GM12874 (cell line): ENCODE measurements around the gene SLFN12.

Source experiments
- TF ChIP-seq, protein P1 (sequence below): IDR thresholded peaks from 2 replicates; pipeline ENCODE4 v1.5.1; 2011; ENCODE audit warnings: low read depth, mild to moderate bottlenecking, control low read depth, low read length, moderate library complexity; ENCODE audit not compliant: insufficient read depth

The SLFN12 gene

DNA sequence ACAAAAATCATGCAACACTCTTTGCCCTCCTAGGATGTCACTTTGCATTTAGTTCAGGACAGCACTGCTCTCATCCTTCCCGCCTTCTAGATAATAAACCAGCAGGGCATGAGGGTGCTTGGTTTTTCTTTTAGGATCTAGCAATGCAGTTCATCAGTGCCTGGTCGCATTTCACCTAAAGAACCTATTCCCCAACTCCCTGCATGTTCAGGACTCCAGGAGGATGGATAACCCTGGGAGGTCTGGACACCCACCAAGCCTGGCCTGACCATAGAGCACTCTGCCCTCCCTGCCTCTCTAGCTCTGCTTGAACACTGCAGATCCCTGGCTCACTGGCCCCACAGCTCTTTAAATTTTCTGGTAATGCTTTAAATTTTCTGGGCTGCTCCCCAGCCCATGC is 2.6 kb downstream of the SLFN12 start:
- TF ChIP-seq, protein P1, sequence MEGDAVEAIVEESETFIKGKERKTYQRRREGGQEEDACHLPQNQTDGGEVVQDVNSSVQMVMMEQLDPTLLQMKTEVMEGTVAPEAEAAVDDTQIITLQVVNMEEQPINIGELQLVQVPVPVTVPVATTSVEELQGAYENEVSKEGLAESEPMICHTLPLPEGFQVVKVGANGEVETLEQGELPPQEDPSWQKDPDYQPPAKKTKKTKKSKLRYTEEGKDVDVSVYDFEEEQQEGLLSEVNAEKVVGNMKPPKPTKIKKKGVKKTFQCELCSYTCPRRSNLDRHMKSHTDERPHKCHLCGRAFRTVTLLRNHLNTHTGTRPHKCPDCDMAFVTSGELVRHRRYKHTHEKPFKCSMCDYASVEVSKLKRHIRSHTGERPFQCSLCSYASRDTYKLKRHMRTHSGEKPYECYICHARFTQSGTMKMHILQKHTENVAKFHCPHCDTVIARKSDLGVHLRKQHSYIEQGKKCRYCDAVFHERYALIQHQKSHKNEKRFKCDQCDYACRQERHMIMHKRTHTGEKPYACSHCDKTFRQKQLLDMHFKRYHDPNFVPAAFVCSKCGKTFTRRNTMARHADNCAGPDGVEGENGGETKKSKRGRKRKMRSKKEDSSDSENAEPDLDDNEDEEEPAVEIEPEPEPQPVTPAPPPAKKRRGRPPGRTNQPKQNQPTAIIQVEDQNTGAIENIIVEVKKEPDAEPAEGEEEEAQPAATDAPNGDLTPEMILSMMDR = no peak

DNA sequence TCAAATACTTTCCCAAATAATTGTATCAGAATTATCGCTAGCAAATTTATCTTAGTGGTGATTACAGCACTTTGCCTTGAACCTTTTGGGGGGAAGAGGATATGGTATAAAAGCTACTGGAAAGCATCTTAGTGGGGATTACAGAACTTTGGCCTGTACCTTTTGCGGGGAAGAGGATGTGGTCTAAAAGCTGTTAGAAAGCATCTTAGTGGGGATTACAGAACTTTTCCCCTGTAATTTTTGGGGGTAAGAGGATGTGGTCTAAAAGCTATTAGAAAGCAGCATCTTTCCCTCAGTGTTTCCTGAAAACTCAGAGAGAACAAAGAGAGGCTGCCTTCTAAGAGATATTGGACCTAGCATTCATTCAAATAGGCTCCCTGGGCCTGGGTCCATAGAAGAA is 4.1 kb downstream of the SLFN12 start:
- TF ChIP-seq, protein P1 = no peak

DNA sequence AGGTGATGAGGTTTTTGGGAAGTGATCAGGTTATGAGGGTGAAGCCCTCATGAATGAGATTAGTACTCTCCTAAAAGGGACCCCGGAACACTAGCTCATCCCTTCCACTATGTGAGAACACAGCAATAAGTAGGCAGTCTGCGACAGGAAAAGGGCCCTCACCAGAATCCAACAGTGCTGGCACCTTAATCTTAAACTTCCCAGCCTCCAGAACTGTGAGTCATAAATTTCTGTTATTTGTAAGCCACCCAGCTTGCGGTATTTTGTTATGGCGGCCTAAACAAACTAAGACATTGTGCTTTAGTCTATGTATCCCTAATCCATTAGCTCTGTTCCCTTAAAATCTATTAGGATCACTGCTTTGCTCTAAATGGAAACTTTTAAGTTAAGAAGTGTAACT is 8.5 kb downstream of the SLFN12 start:
- TF ChIP-seq, protein P1 = no peak

DNA sequence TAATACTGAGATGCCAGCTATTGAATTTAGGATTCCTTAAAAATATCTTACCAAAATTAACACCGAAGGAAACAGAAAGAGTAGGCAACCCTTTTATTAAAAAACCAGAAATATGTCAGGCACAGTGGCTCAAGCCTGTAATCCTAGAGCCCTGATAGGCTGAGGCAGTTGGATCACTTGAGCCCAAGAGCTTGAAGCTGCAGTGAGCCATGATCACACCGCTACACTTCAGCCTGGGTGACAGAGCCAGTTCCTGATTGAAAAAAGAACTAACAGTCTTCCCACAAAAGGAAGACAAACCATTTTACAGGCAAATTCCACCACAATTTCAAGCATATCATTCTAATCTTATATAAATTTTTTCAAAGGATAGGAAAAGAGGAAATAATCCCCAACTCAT is 15.6 kb downstream of the SLFN12 start:
- TF ChIP-seq, protein P1 = no peak

DNA sequence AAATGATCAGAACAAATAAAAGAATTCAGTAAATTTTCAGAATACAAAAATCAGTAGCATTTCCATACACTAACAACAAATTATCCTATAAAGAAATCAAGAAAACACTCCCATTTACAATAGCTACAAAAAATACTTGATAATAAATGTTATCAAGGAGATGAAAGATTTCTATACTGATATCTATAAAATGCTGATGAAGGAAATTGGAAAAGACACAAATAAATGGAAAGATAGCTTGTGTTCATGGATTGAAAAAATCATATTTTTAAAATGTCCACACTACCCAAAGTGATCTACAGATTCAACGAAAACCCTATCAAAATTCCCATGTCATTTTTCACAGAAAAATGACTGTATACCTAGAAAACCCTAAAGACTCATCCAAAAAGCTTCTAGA is 18.1 kb downstream of the SLFN12 start:
- TF ChIP-seq, protein P1 = no peak

DNA sequence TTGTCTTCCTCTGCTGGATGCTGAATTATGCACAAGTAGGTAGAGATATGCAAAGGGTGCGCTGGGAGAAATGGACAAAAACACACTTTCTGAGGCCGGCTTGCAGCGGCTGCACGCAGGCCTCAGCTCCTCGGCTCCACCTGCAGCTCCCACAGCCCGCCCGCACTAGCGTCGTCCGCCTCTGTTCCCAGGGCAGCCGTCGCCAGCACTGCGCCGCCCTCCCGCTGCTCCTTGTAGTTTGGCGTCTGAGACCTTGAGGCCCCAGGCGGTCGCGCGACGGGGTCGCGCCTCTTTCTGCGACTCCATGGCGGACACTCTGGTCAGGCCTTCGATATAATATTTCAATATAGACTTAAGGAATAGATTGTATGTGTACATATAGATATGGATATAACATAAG is 24.8 kb downstream of the SLFN12 start:
- TF ChIP-seq, protein P1 = no peak

DNA sequence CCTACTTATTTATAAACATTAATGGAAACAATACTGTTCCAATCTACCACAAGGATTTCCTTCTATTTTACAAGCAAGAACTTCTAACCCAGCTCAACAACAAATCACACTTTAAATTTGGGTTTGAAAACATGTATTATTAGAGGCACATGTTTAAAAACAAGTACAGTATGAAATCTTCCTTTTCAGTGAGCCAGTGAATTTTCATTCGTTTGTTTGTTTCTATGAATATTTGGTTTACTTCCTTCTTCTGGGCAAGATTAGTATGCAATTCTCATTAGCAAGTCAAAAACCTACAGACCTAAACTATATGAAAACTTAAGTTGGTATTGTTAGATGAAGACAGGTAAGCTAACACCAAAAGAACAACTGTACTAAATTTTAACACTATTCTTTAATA is 25.7 kb downstream of the SLFN12 start:
- TF ChIP-seq, protein P1 = no peak

DNA sequence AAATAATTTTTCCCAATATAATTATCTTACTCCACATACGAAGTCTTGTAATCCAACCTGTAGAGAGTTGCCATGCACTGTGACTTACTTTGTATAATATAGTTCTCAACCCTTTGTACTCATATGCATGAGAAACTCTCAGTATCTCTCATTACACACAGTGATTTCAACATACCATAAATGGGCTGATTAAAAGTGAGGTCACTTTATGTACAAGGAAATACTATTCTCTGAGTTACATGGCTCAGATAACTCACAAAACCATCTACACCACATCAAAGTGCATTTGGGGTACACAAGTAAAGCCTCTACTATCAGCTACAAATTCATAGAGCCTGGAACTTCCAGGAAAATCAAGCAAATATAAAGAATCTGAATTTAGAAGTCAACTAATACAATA is 27.9 kb downstream of the SLFN12 start:
- TF ChIP-seq, protein P1 = no peak
